Measurements from ENCODE around the gene CAPN8.

CAPN8 gene

DNA sequence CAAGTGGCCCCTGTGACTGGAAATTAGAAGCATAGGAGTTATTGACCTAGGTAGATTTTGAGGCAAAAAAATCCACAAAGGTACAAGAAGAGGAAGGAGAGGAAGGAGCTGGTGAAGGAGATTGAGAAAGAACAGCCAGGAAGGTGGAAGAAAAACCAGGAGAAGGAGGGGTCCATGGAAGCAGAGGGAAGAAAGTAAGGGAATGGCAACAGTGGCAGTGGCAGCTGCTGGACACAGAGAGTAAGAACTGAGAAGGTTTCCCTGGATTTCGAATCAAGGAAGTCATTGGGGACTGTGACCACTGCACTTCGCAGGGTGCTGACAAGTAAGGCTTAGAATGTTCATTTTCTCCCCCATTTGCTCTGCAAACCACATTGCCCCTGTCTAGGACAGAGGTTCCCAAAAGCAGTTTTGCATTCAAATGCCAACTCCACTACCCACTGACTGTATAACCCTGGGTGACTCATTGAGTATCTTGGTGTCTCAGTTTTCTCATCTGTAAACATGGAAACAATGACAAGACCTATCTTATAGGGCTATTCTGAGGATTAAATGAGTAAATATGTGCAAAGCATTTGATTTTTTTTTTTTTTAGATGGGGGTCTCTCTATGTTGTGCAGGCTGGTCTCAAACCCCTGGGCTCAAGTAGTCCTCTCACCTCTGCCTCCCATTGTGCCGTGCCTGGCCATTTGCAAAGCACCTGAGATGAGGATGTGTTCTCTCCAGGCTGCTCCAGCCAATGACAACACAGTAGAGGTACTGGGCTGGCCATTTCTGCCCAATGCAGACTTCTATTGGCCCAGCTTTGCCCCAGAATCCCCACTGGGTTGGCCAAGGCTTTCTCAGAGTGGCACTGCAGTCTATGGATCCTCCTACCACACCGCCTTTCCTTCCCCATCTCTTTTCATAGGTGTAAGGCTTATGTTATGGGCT, 37.5 kb upstream of the CAPN8 start:
- FAIRE-seq: no peak

DNA sequence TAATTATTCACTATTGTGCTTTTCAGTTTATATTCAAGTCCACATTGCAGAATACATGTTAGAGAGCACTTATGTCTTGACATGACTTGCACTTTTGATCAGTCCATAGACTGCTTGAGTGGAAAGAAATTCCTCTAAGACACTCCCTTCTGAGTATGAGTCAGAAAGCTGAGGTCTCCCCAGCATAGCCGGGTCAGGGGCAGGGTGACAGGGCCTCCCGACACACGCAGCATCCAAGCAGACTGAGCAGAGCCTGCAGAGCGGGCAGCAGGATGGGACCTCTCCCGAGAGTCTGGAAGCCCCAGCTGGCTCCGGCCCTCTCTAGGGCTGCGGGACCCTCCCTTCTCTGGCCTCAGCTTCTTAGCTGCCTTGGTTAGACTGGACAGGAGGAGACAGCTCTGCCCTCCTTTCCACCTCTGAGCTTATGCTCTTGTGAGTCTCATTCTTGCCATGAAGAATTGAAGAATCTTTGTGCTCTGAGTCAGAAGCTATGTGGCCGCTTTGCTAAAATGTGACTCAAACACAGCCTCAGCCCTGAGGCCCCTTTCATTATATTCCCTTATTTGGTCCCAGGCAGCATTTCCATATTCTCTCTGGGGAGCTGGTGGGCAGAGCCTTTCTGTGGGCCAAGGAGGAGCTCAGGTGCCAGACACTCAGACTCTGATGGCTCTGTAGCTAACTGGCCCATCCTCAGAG, 35.6 kb upstream of the CAPN8 start:
- peak; percentile 98 for FAIRE-seq

DNA sequence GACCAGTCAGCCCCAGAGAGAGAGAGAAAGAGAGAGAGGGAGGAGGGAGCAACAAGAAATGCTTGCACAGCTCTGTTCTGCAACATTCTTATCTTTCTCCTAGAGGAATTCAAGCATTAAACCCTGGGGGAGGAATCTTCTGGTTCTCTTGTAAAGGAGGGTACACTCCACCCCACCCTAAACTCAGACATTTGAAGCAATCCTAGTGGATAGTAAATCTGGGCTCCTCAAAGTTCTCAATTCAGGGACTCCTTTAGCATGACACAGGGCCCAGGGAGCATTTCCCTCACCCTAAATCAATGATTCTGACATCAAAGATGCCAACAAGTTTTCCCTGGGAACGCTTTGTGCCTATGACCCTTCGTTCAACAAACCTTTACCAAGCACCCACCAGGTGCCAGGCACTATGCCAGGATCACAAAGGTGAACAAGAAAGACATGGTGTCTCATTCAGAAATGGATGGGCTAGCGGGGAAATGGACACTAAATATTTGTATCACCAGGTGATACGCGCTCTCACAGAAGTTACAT, 35.0 kb upstream of the CAPN8 start:
- no peak for FAIRE-seq

DNA sequence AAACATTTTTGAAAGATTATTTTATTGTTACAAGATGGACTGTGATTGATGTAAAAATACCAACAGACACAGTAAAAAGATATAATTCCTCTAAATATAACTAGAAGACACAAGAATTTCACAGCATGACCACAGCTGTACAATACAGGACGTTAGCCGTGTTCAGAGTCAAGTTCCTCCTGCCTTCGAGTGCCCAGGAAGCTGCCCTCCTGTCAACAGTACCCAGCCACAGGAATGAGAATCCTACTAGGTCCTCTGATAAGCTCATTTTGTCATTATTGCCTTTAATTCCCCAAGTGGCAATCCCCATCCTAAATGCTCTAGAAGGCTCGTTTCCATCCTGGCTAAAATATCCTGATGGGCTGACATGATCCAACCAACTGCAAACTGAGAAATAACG, 30.4 kb upstream of the CAPN8 start:
- FAIRE-seq: no peak

DNA sequence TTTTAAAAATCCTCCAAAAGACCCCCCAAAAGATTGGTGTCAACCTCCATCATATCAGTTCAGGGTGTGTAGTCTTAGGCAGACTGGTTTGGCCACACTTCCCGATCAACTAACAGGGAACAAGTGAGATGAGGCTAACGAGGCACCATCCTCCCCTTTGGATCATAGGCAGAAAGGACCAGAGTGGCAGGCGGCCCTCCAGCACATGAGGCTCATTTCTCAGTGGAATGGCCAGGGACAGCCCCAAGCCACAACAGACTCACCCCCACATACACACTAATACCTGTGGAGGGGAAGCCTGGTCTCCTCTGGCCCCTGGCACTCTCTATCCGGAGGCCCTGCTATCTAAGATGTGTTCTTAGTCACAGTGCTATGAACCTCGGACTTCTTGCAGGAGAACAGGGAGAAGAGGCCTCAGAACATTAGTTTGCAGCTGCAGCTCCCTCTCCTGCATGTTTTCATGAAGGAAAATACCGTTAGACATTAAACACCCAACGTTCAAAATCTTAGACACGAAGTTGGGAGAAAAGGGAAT, 29.6 kb upstream of the CAPN8 start:
- FAIRE-seq: no peak

DNA sequence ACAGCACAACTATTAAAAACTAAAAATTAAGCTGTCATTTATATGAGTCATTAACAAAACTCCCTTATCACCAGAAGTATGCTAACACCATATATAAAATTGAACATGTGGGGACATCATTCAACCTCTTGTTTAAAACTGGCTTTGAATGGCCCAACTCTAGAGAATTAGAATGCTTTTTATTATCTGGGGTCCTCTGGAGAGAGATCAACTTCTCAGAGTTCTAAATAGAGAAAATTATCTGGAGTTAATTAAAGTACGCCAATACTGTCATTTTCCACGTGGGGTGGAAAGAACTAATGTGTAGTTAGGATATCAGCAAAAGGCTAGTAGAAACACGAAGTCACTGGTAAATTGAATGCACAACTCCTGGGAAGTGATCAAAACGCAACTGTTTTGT, 25.6 kb upstream of the CAPN8 start:
- no peak for FAIRE-seq

DNA sequence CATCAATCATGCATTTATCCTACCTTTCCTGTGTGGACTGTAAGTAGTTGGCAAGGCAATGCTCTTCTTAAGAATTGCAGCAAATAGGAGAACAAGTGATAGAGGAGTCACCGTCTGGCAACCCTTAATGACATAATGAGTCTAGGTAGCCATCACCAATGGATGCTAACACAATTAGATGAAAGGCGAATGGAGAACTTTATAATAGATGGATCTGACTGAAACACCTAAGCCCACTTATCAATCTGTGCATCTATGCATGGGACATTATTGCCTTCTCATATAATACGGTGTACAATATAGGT, 18.9 kb upstream of the CAPN8 start:
- FAIRE-seq: no peak

DNA sequence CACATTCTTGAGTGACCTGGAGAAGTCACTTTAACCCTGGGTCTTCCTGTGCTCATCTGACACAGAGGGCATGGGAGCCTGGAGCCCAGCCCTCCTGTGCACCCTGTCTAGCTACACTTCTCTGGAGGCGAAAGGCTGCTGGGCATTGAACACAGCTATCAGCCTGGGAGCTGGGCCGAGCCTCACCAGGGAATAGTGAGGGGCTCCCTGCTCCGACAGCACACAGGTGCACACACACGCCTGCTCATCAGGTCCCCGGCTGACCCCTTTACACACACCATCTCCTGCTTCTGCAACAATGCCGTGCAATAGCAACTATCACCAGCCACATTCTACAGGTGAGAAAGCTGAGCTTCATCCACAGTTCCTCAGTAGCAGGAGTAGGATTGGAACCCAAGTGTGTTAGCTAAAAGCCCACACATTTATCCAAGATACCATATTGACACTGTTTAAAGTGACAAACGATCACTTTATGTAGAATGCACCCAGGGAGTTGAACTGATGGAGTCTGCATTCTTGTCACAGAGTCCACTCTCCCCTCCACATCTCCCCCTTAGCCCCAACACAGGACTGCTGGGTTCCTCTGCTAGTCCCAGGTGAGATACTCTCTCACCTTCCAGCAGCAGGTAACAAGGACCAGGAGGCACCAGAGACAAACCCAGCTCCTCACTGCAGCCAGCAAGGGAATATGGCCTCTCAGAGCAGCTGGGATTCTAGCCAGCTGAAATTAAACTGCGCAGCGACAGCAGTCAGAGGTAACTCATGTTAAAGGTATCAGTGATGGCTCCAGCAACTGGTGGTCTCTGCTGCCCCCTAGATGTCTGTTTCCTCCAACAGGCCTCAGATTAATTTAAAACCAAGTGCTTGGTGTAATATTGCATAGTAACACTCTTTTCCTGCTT, 18.3 kb upstream of the CAPN8 start:
- no peak for FAIRE-seq

DNA sequence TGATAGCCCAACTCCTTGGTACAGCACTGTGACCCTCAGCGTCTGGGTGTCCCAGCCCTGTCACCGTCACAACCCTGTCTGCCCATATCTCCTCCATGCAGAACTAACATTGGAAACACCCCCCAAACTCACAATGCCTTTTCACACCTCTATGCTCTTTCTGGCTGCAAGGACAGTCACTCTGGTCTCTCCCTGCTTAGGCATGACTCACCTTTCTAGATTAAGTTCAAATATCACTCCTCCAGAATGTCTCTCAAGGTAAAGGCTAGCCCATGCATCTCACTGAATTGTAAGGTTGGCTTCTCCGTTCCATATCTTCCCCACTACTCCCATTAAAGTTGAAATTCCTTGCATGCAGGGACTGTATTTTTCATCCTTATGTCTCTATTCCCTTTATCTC, 17.0 kb upstream of the CAPN8 start:
- no peak for FAIRE-seq

DNA sequence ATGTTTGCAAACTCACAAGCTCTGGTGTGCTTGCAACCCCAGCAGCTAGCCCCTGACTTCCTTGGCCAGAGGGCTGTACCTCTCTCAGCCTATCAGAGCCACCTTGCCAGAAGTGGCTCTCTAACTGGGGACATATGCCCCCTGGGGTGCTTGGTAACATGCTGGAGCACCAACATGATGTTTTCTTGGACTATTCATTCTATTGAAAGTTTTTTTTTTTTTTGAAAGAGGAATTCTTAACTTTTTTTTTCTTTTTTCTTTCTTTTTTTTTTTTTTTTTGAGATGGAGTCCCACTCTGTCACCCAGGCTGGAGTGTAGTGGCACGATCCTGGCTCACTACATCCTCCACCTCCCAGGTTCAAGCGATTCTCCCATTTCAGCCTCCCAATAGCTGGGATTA, 14.7 kb upstream of the CAPN8 start:
- no peak for FAIRE-seq

DNA sequence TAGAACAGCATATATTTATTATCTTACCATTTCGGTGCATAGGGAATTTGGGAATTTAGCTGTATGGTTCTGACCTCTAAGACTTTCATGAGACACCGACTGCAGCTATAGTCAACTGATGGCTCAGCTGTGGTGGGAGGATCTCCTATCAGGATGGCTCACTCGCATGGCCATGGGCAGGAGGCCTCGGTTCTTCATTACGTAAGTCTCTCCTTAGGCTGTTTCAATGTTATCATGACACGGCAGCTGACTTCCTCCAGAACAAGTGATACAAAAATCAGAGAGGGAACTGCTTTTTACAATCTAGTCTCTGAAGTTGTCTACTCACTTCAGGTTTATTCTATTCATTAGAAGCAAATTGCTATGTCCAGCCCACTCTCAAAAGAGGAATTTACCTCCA, 13.3 kb upstream of the CAPN8 start:
- FAIRE-seq: no peak

DNA sequence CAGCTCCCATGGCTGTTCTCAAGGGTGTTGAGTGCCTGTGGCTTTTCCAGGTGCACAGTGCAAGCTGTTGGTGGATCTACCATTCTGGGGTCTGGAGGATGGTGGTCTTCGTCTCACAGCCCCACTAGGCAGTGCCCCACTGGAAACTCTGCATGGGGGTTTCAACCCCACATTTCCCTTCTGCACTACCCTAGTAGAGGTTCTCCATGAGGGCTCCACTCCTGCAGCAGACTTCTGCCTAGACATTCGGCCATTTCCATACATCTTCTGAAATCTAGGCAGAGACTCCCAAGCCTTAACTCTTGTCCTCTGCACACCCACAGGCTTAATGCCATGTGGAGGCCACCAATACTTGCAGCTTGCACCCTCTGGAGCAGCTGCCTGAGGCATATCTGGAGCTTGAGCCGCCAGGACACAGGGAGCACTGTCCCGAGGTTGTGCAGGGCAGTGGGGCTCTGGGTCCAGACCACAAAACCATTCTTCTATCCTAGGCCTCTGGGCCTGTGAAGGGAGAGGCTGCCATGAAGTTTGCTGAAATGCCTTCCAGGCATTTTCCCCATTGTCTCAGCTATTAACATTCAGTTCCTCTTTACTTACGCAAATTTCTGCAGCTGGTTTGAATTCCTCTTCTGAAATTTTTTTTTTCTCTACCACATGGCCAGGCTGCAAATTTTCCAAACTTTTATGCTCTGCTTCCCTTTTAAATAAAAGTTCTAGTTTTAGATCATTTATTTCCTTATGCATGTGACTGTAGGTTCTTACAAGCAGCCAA, 8.8 kb upstream of the CAPN8 start:
- no peak for FAIRE-seq

DNA sequence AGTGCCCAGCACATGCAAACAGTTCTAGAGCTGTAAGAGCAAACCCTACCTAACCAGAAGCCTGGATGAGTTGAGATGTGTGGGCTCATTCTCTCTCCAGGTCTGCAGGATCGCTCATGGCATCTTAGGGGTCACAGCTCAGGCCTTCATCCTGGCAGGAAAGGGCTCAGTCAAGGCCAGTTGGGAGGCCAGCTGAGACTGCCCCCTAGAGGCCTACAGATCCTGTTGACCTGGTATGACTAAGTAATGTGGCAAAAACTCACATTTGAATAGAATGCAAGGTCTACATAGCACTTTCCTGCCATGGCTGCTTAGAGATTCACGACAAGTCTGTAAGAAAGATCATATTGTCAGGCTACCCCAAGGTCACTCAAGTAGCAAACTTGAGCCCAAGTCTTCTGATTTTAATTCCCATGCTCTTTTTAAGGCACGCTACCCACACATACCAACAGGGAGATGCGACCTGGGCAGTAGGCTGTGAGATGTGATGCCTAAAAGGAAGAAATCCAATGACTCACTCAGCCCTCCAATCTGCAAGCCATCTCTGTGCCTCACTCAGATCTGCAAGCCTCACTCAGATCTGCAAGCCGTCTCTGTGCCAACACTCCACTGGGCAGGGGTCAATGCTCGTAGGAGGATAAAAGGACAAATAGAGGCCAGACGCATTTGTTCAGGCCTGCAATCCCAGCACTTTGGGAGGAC, 5.1 kb upstream of the CAPN8 start:
- FAIRE-seq: no peak

DNA sequence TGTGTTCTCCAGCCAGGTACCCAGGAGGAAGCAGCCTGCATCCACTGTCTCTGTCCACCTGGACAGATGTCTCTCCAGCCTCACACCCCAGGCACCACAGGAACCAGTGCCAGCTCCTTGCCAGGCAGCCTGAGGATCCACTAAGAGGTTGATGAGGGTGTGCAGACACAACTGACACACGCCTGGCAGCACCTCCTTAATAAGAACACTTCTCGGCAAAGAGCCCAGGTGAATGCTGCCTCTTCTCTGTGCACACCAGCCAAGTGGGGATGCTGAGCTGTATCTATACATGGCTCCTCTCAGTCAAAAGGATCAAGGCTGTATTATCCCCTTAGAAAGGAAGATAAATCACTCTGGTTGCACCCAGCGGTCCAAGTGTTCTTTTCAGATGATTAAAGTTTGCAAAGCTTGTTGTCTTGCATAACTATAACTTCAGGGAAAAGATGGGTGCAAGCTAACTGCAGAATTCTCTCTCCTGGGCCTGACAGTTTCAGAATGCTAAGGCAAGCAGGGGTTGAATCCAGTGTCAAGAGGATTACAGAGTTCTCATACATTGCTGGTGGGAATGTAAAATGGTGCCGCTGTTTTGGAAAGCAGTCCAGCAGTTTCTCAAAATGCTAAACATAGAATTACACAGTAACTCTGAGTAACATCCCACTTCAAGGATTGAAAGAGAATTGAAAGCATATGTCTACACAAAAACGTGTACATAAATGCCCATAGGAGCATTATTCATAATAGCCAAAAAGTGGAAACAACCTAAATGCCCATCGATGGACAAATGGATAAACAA, 3.7 kb upstream of the CAPN8 start:
- no peak for FAIRE-seq

DNA sequence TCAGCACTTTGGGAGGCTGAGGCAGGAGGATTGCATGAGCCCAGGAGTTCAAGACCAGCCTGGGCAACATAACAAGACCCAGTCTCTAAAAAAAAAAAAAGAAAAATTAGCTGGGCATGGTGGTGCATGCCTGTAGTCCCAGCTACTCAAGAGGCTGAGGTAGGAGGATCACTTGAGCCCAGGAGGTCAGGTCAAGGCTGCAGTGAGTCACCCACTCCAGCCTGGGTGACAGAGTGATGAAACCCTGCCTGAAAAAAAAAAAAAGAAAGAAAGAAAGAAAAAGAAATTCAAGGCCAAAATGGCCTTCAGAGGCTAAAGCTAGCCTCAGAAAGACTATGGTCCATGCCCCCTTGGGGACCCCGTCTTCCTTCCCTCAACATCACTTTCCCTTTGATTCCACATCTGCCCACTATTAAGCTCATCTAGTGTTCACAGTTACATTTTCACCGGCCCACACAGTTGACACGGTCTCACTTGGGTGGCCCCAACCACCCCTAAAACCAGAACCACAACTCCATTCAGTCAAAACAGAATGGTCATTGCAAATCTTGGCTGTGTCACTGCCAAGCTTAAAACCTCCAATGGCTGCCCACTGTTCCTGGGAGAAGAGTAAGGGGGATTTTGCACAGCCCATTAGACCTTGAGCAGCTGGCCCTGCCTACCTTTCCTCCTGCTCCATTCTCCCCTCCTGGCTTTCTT, 2.1 kb upstream of the CAPN8 start:
- no peak for FAIRE-seq

DNA sequence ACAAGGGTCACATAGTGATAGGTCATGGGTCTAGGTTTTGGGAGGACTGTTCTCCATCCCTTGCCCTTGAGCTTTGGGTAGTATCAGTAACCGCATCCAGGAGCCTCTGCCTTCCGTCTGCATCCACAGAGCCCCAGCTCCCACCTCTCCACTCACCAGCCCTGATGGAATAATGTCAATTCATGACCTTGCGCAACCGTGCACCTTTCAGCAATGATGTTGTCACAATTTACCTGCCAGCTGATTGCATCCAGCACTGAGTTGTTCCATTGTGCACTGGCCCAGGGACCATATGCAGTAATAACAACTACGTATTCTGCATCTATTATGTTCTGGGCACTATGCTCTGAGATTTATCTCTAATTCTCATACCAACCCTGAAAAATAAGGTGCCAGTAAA, 1.4 kb downstream of the CAPN8 start:
- FAIRE-seq: no peak

DNA sequence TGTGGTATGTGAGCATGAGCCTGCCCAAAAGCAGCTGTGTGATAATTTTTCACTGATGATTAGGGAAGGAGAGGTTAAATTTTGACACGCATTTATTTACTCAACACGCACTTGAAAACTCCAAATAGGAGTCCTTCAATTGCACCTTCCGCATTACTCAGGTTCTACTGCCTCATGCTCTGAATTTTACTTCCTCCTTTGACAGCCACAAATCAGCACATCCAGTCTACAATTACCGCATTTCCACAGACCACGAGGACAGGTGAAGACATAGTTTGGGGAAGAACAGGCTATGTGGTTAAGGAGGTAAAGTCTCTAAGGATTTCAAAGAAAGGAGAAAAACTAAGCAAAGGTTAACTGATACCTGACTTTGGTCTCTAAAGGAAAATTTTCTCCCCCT, 2.6 kb downstream of the CAPN8 start:
- FAIRE-seq: no peak

DNA sequence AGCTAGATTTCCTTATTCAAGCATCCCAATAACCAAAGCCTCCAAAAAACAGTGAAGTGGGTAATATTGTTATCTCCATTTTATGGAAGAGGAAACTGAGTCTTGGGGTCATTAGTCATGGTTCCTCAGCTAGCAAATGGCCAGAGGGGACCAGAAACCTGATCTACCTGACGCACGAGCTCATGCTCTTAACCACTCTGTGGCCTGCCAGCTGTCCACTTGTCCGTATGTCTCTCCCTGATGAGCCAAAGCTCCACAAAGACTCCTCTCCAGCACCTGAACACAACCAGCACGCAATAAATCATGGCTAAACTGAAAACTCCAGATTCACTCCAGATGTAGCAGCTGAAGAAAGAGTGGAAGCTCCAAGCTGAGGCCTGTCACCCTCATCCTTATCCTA, 5.8 kb downstream of the CAPN8 start:
- no peak for FAIRE-seq

DNA sequence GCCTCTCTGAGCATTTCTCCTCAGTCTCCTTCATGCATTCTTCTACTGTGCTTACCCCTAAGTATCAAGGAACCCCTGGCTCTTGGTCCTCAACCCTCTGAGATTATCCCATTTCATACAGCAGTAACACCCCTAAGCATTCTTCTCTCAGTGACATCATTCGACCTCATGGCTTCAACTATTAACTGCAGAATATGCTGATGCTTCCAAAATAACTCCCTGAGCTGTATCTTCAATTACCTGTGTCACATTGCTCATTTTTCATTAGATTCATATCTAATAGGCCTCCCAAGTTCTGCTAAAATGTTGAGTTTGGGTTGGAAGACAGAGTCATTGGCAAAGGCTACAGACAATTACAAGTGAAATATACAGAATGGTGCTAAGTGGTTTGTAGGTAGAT, 7.5 kb downstream of the CAPN8 start:
- FAIRE-seq: no peak

DNA sequence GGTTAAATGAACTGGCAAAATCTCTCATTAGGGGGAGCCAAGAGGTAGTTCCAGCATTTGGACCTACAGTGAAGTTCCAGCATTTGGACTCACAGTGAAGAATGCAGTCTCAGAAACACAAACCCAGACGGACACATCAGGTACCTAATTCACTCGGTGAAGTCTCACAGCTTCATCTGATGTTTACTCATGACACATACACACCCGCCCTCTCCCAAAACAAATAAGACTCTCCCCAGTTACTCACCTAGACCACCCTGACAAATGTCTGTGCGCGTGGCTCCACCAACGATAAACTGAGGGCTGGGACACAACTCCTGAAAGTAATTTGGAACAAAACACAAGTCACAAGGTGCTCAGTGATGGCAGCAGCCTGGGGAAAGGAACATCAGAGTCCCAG, 11.4 kb downstream of the CAPN8 start:
- FAIRE-seq: no peak

All from G401.6 (cell line).